HepG2 (cell line): ENCODE data around the gene ZNF629. TPM values are rescaled to one million over a fixed set of nuclear protein-coding genes. Genes with fewer than 3 reads are reported as not detected.

Experiments used
- CBX2 ChIP-seq, 2 experiments: fragments of 200-600 bp in 1 of 2; sonication (generic); formaldehyde crosslinking in 1 of 2; IDR thresholded peaks; 2 replicates each; pipeline versions ENCODE4 v1.7.0 to v1.8.1; 2018 to 2022; ENCODE audit warnings: low read depth in 2 of 2, low read length in 1 of 2, mild to moderate bottlenecking in 1 of 2, missing genetic modification reagents in 1 of 2
- CHD2 ChIP-seq: IDR thresholded peaks from 2 replicates; pipeline ENCODE4 v1.6.1; 2011; ENCODE audit warnings: low read depth, low read length, improper control_type of control experiment
- CREB1 ChIP-seq, 2 experiments: fragments of 450-650 bp in 1 of 2; IDR thresholded peaks; 2 replicates each; pipeline ENCODE4 v1.6.1; 2016 to 2017; ENCODE audit warnings: control low read depth in 1 of 2, mild to moderate bottlenecking in 1 of 2, missing compliant biosample characterization in 1 of 2, missing genetic modification characterization in 1 of 2
- FOXA3 ChIP-seq: IDR thresholded peaks from 2 replicates; pipeline ENCODE4 v1.6.1; 2016; ENCODE audit warnings: missing genetic modification reagents, missing compliant biosample characterization
- GTF2F1 ChIP-seq: fragments of 150-350 bp; IDR thresholded peaks from 2 replicates; pipeline ENCODE4 v1.6.1; 2014; ENCODE audit warnings: low read length
- IKZF4 ChIP-seq: sonication (generic); formaldehyde crosslinking; IDR thresholded peaks from 2 replicates; pipeline ENCODE4 v1.5.1; 2020; ENCODE audit warnings: borderline replicate concordance, mild to moderate bottlenecking, low read depth, missing genetic modification reagents; ENCODE audit errors: not compliant biosample characterization
- JARID2 ChIP-seq: sonication (generic); formaldehyde crosslinking; IDR thresholded peaks from 2 replicates; pipeline ENCODE4 v1.8.1; 2023; ENCODE audit warnings: missing genetic modification reagents, inconsistent platforms; ENCODE audit not compliant: insufficient replicate concordance
- KDM3A ChIP-seq: IDR thresholded peaks from 2 replicates; pipeline ENCODE4 v1.6.1; 2018; ENCODE audit warnings: low read depth, missing compliant biosample characterization
- KMT2A ChIP-seq: sonication (generic); formaldehyde crosslinking; IDR thresholded peaks from 2 replicates; pipeline ENCODE4 v1.4.0; 2020; ENCODE audit warnings: missing genetic modification reagents
- MED13 ChIP-seq: sonication (generic); formaldehyde crosslinking; IDR thresholded peaks from 2 replicates; pipeline ENCODE4 v1.5.0; 2020; ENCODE audit warnings: missing genetic modification reagents
- MTF2 ChIP-seq: sonication (generic); formaldehyde crosslinking; IDR thresholded peaks from 2 replicates; pipeline ENCODE4 v1.5.0; 2020; ENCODE audit warnings: missing genetic modification reagents, borderline replicate concordance
- NR2F2 ChIP-seq: IDR thresholded peaks from 2 replicates; pipeline ENCODE4 v1.6.1; 2012; ENCODE audit warnings: low read depth, inconsistent platforms, borderline replicate concordance
- PAWR ChIP-seq: sonication (generic); formaldehyde crosslinking; IDR thresholded peaks from 2 replicates; pipeline ENCODE4 v1.4.0; 2020; ENCODE audit warnings: missing genetic modification reagents, mild to moderate bottlenecking, borderline replicate concordance
- TCF12 ChIP-seq, 2 experiments: fragments of 450-650 bp in 1 of 2; sonication (generic) in 1 of 2; formaldehyde crosslinking in 1 of 2; IDR thresholded peaks; 2 replicates each; pipeline versions ENCODE4 v1.6.1 to v1.8.0; 2017 to 2022; ENCODE audit warnings: antibody characterized with exemption in 1 of 2, mild to moderate bottlenecking in 1 of 2, missing genetic modification reagents in 1 of 2, moderate library complexity in 1 of 2
- TMF1 ChIP-seq: sonication (generic); formaldehyde crosslinking; IDR thresholded peaks from 2 replicates; pipeline ENCODE4 v1.8.1; 2022; ENCODE audit warnings: low read depth, missing genetic modification reagents
- ZBTB38 ChIP-seq: sonication (generic); formaldehyde crosslinking; IDR thresholded peaks from 2 replicates; pipeline ENCODE4 v1.5.1; 2020; ENCODE audit warnings: mild to moderate bottlenecking, missing genetic modification reagents
- ZC3H4 ChIP-seq: sonication (generic); formaldehyde crosslinking; IDR thresholded peaks from 2 replicates; pipeline ENCODE4 v1.4.0; 2020; ENCODE audit warnings: missing genetic modification reagents, borderline replicate concordance
- ZFP37 ChIP-seq: sonication (generic); formaldehyde crosslinking; IDR thresholded peaks from 2 replicates; pipeline ENCODE4 v1.4.0; 2020; ENCODE audit warnings: missing genetic modification reagents, borderline replicate concordance
- ZNF260 ChIP-seq: sonication (generic); formaldehyde crosslinking; IDR thresholded peaks from 2 replicates; pipeline ENCODE4 v1.4.0; 2020; ENCODE audit warnings: missing genetic modification reagents, low read depth, mild to moderate bottlenecking, borderline replicate concordance
- ZNF572 ChIP-seq: sonication (generic); formaldehyde crosslinking; IDR thresholded peaks from 2 replicates; pipeline ENCODE4 v1.5.1; 2020; ENCODE audit warnings: mild to moderate bottlenecking, missing genetic modification reagents
- ZNF616 ChIP-seq: sonication (generic); formaldehyde crosslinking; IDR thresholded peaks from 2 replicates; pipeline ENCODE4 v1.5.0; 2020; ENCODE audit warnings: low read depth, mild to moderate bottlenecking, missing genetic modification reagents
- ZNF768 ChIP-seq: sonication (generic); formaldehyde crosslinking; IDR thresholded peaks from 2 replicates; pipeline ENCODE4 v1.4.0; 2020; ENCODE audit warnings: missing genetic modification reagents
- ZNF775 ChIP-seq: sonication (generic); formaldehyde crosslinking; IDR thresholded peaks from 2 replicates; pipeline ENCODE4 v1.4.0; 2020; ENCODE audit warnings: missing genetic modification reagents, mild to moderate bottlenecking, moderate library complexity, borderline replicate concordance
- ZNF782 ChIP-seq: sonication (generic); formaldehyde crosslinking; IDR thresholded peaks from 2 replicates; pipeline ENCODE4 v1.4.0; 2020; ENCODE audit warnings: missing genetic modification reagents, mild to moderate bottlenecking, borderline replicate concordance
- polyA plus RNA-seq, 8 experiments: library from polyadenylated mRNA; depleted of rRNA in 3 of 8; stranded (reverse) in 7 of 8; unstranded in 1 of 8; fragments of >200 nt; fragmentation: Illumina TruSeq in 4 of 8; extraction: Trizol in 4 of 8; gene quantifications; 2 replicates each; pipeline versions ENCODE4 v1.2.1 to v1.2.3, GENCODE V29; 2011 to 2016; ENCODE audit warnings: low read depth in 4 of 8, missing spikeins in 1 of 8, mixed read lengths in 1 of 8; ENCODE audit not compliant: insufficient read depth in 1 of 8
- total RNA-seq, 5 experiments: library from RNA; depleted of rRNA; stranded (reverse); fragments of >200 nt; fragmentation: Illumina TruSeq; extraction: Trizol; gene quantifications; 2 replicates each; pipeline ENCODE4 v1.2.3, GENCODE V29; 2016; ENCODE audit warnings: low read depth in 1 of 5
- TF ChIP-seq, protein P1 (sequence below): sonication (generic); formaldehyde crosslinking; IDR thresholded peaks from 2 replicates; pipeline ENCODE4 v1.9.0; 2021; ENCODE audit warnings: missing genetic modification reagents, mild to moderate bottlenecking, borderline replicate concordance
- TF ChIP-seq, protein P2 (sequence below): IDR thresholded peaks from 2 replicates; pipeline ENCODE4 v1.6.1; 2016; ENCODE audit warnings: missing genetic modification reagents, missing compliant biosample characterization

Gene ZNF629
- total and polyA plus RNA-seq, 2 of the 13 experiments (the other 11 are each of a cell fraction or from before 2014, with no cell fraction given) = 6.1 to 16.5 TPM

DNA sequence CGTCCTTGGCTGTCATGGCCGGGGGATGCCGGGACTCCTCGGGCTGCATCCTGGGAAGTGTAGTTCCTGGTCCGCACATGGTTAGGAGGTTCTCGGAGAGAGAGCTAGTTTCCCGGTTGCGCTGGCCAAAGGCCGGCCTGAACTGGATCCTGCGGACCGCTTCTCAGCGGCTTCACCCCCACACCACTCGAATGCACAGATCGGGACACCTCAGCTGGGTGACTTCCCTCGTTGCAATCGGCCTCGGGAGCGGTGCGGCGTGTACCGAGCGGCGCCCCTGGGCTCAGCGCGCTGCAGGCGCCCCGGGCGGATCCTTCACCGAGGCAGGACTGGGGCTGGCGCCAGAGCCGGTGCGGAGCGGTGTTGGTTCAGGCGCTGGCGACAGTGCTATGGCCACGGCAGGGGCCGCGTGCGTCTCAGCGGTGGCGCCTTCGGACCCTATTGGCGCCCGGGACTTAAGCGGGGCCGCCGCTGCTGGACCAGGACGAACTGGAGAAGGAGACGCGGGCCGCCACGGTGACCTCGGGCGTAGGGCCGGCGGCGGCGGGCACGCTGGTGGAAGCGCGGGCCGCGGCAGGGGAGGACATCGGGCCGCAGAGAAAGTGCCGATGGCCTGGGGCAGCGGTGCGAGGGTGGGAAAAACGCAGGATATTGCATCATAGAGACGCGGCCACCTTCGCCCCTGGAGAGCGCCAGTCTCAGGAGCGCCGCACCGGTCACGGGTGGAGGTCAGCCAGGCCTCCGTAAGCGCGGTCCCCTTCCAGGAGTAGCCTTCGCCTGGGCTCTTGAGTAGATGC is 11.4 kb downstream of the ZNF629 start (continued):
- peak; percentile 90; the same call in 1 of the 2 replicates for TF ChIP-seq ZNF616 (CRISPR knock-in tag)
- TF ChIP-seq ZBTB38 (CRISPR knock-in tag) = no peak; the same call in none of the 2 replicates
- peak; percentile 81; the same call in 1 of the 2 replicates for TF ChIP-seq KDM3A (CRISPR knock-in tag)
- no peak; the same call in 1 of the 2 replicates for TF ChIP-seq ZNF775
- TF ChIP-seq ZC3H4 (CRISPR knock-in tag) = no peak
- TF ChIP-seq, protein P1, sequence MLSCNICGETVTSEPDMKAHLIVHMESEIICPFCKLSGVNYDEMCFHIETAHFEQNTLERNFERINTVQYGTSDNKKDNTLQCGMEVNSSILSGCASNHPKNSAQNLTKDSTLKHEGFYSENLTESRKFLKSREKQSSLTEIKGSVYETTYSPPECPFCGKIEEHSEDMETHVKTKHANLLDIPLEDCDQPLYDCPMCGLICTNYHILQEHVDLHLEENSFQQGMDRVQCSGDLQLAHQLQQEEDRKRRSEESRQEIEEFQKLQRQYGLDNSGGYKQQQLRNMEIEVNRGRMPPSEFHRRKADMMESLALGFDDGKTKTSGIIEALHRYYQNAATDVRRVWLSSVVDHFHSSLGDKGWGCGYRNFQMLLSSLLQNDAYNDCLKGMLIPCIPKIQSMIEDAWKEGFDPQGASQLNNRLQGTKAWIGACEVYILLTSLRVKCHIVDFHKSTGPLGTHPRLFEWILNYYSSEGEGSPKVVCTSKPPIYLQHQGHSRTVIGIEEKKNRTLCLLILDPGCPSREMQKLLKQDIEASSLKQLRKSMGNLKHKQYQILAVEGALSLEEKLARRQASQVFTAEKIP = no peak
- peak; percentile 83 for TF ChIP-seq IKZF4 (CRISPR knock-in tag)
- 0 out of 2 replicates have a peak, but pooled peaks have one; percentile 32 for TF ChIP-seq ZNF260
- TF ChIP-seq ZNF572 (CRISPR knock-in tag) = peak; percentile 65
- TF ChIP-seq, protein P2, sequence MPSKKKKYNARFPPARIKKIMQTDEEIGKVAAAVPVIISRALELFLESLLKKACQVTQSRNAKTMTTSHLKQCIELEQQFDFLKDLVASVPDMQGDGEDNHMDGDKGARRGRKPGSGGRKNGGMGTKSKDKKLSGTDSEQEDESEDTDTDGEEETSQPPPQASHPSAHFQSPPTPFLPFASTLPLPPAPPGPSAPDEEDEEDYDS (CRISPR knock-in tag) = peak; percentile 68; the same call in 1 of the 2 replicates
- peak; percentile 87; the same call in 1 of the 2 replicates for TF ChIP-seq TMF1 (CRISPR knock-in tag)
- peak; percentile 35 for TF ChIP-seq FOXA3
- peak; percentile 74; the same call in 1 of the 2 replicates for TF ChIP-seq ZNF768
- peak; percentile 95 for TF ChIP-seq MTF2 (CRISPR knock-in tag)
- no peak for TF ChIP-seq GTF2F1
- peak; percentile 85 for TF ChIP-seq KMT2A
- TF ChIP-seq MED13 (CRISPR knock-in tag) = peak; percentile 74
- TF ChIP-seq CBX2 (IDR thresholded peaks at IDR 0.05; ENCODE audit: low read depth, low read length) = no peak
- peak; percentile 31; the same call in 1 of the 2 replicates for TF ChIP-seq CBX2 (CRISPR knock-in tag; IDR thresholded peaks at IDR 0.05; ENCODE audit: low read depth)
- peak; percentile 47; the same call in 1 of the 2 replicates for TF ChIP-seq PAWR (CRISPR knock-in tag)
- 0 out of 2 replicates have a peak, but pooled peaks have one; percentile 45 for TF ChIP-seq NR2F2
- no peak for TF ChIP-seq JARID2 (CRISPR knock-in tag)
- TF ChIP-seq CHD2 = no peak
- peak; percentile 80; the same call in 1 of the 2 replicates for TF ChIP-seq ZNF782
- TF ChIP-seq TCF12 (IDR thresholded peaks at IDR 0.05) = no peak
- TF ChIP-seq TCF12 (CRISPR knock-in tag; IDR thresholded peaks at IDR 0.05) = 0 out of 2 replicates have a peak, but pooled peaks have one; percentile 16
- peak; percentile 55 for TF ChIP-seq CREB1 (IDR thresholded peaks at IDR 0.05)
- TF ChIP-seq CREB1 (CRISPR knock-in tag; IDR thresholded peaks at IDR 0.05) = peak; percentile 44; the same call in 1 of the 2 replicates
- no peak; the same call in 1 of the 2 replicates for TF ChIP-seq ZFP37 (CRISPR knock-in tag)
